Measurements from ENCODE around the gene SH2D1A.

GRCh38 chrX:124401696-124402095, 55.3 kb downstream of the SH2D1A start:
- TF ChIP-seq ISL1 (CRISPR knock-in tag; IDR thresholded peaks at IDR 0.05) (no peak), PATZ1 (CRISPR knock-in tag; IDR thresholded peaks at IDR 0.05; ENCODE audit: borderline replicate concordance) (no peak)
